ENCODE results near the gene CYP4V2.

Gene CYP4V2

DNA sequence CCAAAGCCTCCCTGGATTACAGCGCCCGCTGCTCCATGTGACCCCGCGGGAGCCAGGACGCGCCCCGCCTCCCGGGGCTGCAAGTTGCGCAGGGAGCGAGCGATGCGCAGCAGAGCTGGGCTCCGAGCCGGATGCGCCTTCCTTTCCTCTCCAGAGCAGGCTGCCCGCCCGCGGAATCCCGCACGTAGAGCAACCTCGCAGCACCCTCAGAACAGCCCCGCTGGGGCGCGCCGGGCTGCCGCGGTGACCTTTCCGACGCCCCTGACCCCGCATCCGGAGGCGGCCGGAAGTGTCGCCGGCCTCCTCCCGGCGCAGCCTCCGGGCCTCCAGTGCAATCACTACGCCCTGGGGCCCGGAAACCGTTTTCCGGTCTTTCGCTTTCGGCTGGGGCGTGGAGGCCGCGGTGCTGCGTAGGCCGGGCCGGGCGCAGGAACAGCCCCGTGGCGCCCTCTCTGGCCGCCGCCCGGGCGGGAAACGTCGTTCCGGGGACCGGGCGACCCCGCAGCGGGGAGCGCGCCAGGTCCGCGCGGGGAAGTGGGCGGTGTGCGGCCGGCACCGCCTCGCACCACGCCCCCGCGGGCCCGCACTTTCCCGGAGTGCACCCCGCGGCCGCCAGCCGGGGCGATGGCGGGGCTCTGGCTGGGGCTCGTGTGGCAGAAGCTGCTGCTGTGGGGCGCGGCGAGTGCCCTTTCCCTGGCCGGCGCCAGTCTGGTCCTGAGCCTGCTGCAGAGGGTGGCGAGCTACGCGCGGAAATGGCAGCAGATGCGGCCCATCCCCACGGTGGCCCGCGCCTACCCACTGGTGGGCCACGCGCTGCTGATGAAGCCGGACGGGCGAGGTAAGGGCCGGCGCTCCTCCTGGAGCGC lies at the start of gene CYP4V2:
Gene CYP4V2 (plus strand): TSS at position 368 of the 866 bp plus-strand sequence. CDS start 257 bp downstream, at position 625.
- Histone ChIP-seq H3K4me3 (peak within 1 kb of the TSS; percentile 60 to 80), H3K36me3 (peaks cover 0 to 13% (median 6%) of the 10 kb centered on the region in 3 donors), H3K4me1 (peaks cover 0 to 25% (median 14%) of the 10 kb centered on the region in 4 donors), H3K27ac (peak within 1 kb of the TSS; percentile 92 to 93), H3K27me3 (no peaks in the 10 kb centered on the region), H3K9me3 (no peaks in the 10 kb centered on the region)
- peak; percentile 82 to 89 for DNase-seq
- intact Hi-C loops (cut with DNase I; ENCODE audit: low total_unique reads) = loop anchor here (5.0 kb wide), 1 partner anchor 39 kb away; no protein-coding TSS in a partner anchor
- TF ChIP-seq, protein P1, sequence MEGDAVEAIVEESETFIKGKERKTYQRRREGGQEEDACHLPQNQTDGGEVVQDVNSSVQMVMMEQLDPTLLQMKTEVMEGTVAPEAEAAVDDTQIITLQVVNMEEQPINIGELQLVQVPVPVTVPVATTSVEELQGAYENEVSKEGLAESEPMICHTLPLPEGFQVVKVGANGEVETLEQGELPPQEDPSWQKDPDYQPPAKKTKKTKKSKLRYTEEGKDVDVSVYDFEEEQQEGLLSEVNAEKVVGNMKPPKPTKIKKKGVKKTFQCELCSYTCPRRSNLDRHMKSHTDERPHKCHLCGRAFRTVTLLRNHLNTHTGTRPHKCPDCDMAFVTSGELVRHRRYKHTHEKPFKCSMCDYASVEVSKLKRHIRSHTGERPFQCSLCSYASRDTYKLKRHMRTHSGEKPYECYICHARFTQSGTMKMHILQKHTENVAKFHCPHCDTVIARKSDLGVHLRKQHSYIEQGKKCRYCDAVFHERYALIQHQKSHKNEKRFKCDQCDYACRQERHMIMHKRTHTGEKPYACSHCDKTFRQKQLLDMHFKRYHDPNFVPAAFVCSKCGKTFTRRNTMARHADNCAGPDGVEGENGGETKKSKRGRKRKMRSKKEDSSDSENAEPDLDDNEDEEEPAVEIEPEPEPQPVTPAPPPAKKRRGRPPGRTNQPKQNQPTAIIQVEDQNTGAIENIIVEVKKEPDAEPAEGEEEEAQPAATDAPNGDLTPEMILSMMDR (IDR thresholded peaks at IDR 0.05) = peak; percentile 13 to 25

- Histone ChIP-seq H3K27ac (peak overlapping the region; percentile 84 to 85), H3K27me3 (no peaks in the 10 kb centered on the region), H3K36me3 (no peaks in the 10 kb centered on the region), H3K9me3 (no peaks in the 10 kb centered on the region), H3K4me1 (peaks cover 0 to 15% (median 3%) of the 10 kb centered on the region in 4 donors), H3K4me3 (peak overlapping the region; percentile 62 to 65)
- DNase-seq = peak; percentile 56 to 76
- TF ChIP-seq, protein P1 (IDR thresholded peaks at IDR 0.05) = peak in 1 of 2 experiments; percentile 36
- intact Hi-C loops (cut with DNase I; ENCODE audit: low total_unique reads) = no loop called here
Observed at GRCh38 chr4:186144198-186144945, 47.0 kb upstream of the CYP4V2 start.

DNA sequence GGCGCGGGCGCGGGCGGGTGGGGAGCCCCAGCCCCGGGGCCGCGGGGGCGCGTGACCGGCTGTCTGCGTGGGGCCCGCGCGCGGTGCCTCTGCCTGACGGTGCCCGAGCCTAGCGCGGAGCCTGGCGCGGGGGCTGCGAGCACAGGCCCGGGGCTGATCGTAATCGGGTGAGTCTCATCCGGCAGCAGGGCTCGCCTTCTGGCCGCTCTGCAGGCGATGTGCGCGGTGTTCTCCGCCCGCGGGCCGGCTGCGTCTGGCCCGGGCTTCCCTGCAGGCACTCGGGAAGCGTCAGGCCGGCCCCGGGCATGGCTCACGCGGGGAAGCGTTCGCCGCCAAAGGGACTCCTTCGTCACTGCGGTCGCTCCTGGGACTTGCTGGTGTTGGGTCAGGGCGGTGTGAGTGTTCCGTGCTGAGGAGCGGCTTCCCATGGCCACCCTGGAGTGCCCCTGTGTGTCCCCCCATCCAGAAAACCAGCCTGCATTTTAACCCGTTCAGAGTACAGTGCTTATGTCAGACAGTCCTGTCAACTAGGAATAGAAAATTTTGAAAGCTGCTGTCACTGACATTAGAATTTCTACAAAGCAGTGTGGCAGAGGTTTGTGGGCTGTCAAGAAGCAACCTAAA lies 46.3 kb upstream of the CYP4V2 start:
- TF ChIP-seq, protein P1 (IDR thresholded peaks at IDR 0.05) = no peak
- peak overlapping the region; percentile 84 to 85 for H3K27ac ChIP-seq
- H3K4me3 ChIP-seq = peak overlapping the region; percentile 62 to 65
- H3K9me3 ChIP-seq = no peaks in the 10 kb centered on the region
- DNase-seq = peak; percentile 63 to 85
- H3K4me1 ChIP-seq = peaks cover 0 to 22% (median 6%) of the 10 kb centered on the region in 4 donors
- no peaks in the 10 kb centered on the region for H3K36me3 ChIP-seq
- no peaks in the 10 kb centered on the region for H3K27me3 ChIP-seq
- intact Hi-C loops (cut with DNase I; ENCODE audit: low total_unique reads) = no loop called here

DNA sequence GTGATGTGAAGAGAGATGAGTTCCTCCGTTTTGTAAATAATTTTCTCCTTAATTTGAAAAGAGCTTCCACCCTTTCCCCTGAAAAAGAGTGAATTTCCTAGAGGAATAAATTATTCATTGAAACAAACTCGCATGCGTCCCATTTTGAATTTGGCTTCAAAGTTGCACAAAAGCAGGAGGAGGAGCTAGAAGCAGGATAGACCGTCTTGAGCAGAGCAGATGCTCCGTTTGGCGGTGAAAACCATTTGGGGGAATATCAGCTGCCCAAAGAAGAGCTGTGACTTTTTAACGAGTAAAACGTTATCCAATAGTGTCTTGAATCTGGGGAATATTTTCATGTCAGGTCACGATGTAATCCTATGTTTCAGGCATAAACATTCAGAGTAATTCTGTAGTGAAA lies 44.9 kb upstream of the CYP4V2 start:
- no peaks in the 10 kb centered on the region for H3K27me3 ChIP-seq
- DNase-seq = no peak
- peak overlapping the region in 1 of 2 donors; percentile 85 for H3K27ac ChIP-seq
- H3K4me3 ChIP-seq = no peak overlapping the region
- H3K4me1 ChIP-seq = peaks cover 0 to 24% (median 6%) of the 10 kb centered on the region in 4 donors
- intact Hi-C loops (cut with DNase I; ENCODE audit: low total_unique reads) = no loop called here
- no peaks in the 10 kb centered on the region for H3K36me3 ChIP-seq
- TF ChIP-seq, protein P1 (IDR thresholded peaks at IDR 0.05) = no peak
- no peaks in the 10 kb centered on the region for H3K9me3 ChIP-seq

DNA sequence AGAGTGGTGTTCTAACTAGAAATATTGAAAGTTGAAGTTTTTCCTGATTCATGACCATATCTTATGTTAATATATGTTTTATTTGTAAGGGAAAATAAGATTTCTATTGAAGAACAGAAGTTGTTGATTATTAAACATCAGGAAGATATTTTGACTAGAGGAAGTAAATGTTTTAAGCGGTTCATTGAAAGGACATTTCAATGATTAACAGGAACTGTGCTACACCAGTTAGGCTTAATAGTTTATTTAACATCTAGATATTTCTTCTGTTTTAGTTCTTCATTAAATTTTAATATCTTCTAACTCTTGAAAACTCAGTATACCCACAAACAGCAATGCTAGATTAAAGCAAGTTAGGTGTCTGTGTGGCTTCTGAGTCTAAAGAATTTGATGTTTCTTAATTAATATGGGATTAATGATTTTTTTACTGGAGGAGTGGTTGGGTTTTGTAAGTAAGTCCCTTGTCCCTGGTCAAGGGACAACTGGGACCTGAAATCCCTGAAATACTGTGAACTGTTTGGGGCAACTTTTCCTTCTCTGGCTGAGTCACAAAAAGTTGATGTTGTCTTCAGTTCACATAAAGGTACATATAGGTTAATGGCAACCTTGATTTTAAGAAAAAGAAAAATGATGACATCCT lies 42.9 kb upstream of the CYP4V2 start:
- no peak overlapping the region for H3K4me3 ChIP-seq
- H3K27ac ChIP-seq = no peak overlapping the region
- no peak for DNase-seq
- no peaks in the 10 kb centered on the region for H3K36me3 ChIP-seq
- H3K9me3 ChIP-seq = no peaks in the 10 kb centered on the region
- peaks cover 0 to 24% (median 6%) of the 10 kb centered on the region in 4 donors for H3K4me1 ChIP-seq
- intact Hi-C loops (cut with DNase I; ENCODE audit: low total_unique reads) = no loop called here
- H3K27me3 ChIP-seq = no peaks in the 10 kb centered on the region
- TF ChIP-seq, protein P1 (IDR thresholded peaks at IDR 0.05) = no peak
